Fibroblast of lung (primary cell): ENCODE results near the gene RANGRF.
A peak's percentile ranks its signal among the peaks of the same experiment; 100 is the strongest.

ENCODE experiments used
- EZH2 ChIP-seq: IDR thresholded peaks from 2 replicates; pipeline ENCODE4 v1.5.1; 2012; ENCODE audit warnings: low read length, control low read depth, mild to moderate bottlenecking; ENCODE audit errors: missing control alignments
- TF ChIP-seq, protein P1 (sequence below), 2 donors: IDR thresholded peaks in 1 of 2; conservative IDR thresholded peaks in 1 of 2; 1 replicate in 1 of 2; 2 replicates in 1 of 2; pipeline ENCODE4 v1.5.1; 2011 to 2012; ENCODE audit warnings: low read length in 2 of 2, control low read depth in 1 of 2, inconsistent platforms in 1 of 2, low read depth in 1 of 2, mild to moderate bottlenecking in 1 of 2

- TF ChIP-seq EZH2, result peak; percentile 93
- TF ChIP-seq, protein P1, sequence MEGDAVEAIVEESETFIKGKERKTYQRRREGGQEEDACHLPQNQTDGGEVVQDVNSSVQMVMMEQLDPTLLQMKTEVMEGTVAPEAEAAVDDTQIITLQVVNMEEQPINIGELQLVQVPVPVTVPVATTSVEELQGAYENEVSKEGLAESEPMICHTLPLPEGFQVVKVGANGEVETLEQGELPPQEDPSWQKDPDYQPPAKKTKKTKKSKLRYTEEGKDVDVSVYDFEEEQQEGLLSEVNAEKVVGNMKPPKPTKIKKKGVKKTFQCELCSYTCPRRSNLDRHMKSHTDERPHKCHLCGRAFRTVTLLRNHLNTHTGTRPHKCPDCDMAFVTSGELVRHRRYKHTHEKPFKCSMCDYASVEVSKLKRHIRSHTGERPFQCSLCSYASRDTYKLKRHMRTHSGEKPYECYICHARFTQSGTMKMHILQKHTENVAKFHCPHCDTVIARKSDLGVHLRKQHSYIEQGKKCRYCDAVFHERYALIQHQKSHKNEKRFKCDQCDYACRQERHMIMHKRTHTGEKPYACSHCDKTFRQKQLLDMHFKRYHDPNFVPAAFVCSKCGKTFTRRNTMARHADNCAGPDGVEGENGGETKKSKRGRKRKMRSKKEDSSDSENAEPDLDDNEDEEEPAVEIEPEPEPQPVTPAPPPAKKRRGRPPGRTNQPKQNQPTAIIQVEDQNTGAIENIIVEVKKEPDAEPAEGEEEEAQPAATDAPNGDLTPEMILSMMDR (conservative IDR thresholded peaks at IDR 0.05 in 1 of 2, IDR thresholded peaks at IDR 0.05 in 1 of 2; ENCODE audit: low read depth in 1 of 2, low read length in 2 of 2), result no peak
Measured at GRCh38 chr17:8315764-8316217, 27.3 kb downstream of the RANGRF start.
